Muscle layer of colon (tissue), 2 donors: ENCODE data around the gene GMPR2.

Source experiments
- H3K27ac ChIP-seq: one replicate; pipeline ENCODE4 v1.7.0; 2013; ENCODE audit warnings: low read depth, mild to moderate bottlenecking, low read length, moderate library complexity
- H3K27me3 ChIP-seq, 2 donors: one replicate each; pipeline ENCODE4 v1.7.0; 2013; ENCODE audit warnings: low read length in 2 of 2, mild to moderate bottlenecking in 2 of 2; ENCODE audit not compliant: insufficient read depth in 2 of 2, control insufficient read depth in 1 of 2
- H3K36me3 ChIP-seq: one replicate; pipeline ENCODE4 v1.7.0; 2013; ENCODE audit warnings: mild to moderate bottlenecking, low read length; ENCODE audit not compliant: insufficient read depth
- H3K4me1 ChIP-seq: one replicate; pipeline ENCODE4 v1.7.0; 2013; ENCODE audit warnings: mild to moderate bottlenecking, low read length; ENCODE audit not compliant: insufficient read depth
- H3K4me3 ChIP-seq, 2 donors: one replicate each; pipeline ENCODE4 v1.7.0; 2013; ENCODE audit warnings: low read length in 2 of 2, low read depth in 1 of 2, mild to moderate bottlenecking in 1 of 2, moderate library complexity in 1 of 2
- H3K9ac ChIP-seq: one replicate; pipeline ENCODE4 v1.7.0; 2013; ENCODE audit warnings: low read length
- H3K9me3 ChIP-seq: one replicate; pipeline ENCODE4 v1.7.0; 2013; ENCODE audit warnings: mild to moderate bottlenecking, low read length
- donor health status: abdominal sarcoma.
- donor health status: Adenocarcinoma of cecum.

The GMPR2 gene

GRCh38 chr14:24204163-24205146, 28.3 kb upstream of the GMPR2 start:
- Histone ChIP-seq H3K9me3 (no peaks in the 10 kb centered on the region), H3K36me3 (peaks cover 37% of the 10 kb centered on the region), H3K27ac (no peak overlapping the region), H3K9ac (no peak overlapping the region), H3K4me1 (no peaks in the 10 kb centered on the region), H3K27me3 (no peaks in the 10 kb centered on the region), H3K4me3 (no peak overlapping the region)

DNA sequence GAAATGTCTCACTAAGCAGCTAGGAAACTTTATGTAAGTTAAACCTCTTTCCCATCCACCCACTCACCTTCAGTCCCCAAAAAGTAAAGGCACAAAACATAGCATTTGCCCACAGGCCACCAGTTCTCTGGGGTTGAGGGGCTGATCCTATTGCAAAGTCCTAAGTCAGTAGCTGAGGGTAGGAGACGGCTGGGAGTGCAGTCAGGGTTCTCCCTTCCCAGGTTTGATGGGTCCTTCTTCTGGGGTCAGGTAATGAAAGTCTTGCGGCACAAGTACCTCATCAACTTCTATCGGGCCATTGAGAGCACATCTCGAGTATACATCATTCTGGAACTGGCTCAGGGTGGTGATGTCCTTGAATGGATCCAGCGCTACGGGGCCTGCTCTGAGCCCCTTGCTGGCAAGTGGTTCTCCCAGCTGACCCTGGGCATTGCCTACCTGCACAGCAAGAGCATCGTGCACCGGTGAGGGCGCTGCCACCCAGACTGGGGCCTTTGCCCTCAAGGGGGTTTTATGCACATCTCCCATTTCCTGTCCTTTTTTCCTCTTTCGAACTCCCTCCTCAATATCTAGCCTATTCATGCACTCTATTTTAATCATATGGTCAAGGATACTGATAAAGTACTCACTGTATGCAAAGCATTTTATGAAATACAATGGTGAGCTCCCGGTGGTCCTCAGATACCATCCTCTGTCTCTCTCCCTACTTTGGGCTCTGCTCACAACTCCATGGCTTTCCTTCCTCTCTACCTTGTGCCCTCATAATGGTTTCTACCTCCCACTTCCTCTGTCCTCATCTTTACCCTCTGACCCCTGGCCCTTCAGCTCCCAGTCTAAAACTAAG, 26.2 kb upstream of the GMPR2 start:
- no peak overlapping the region for H3K9ac ChIP-seq
- peaks cover 50% of the 10 kb centered on the region for H3K36me3 ChIP-seq
- H3K9me3 ChIP-seq = no peaks in the 10 kb centered on the region
- H3K27ac ChIP-seq = no peak overlapping the region
- H3K4me3 ChIP-seq = no peak overlapping the region
- no peaks in the 10 kb centered on the region for H3K4me1 ChIP-seq
- no peaks in the 10 kb centered on the region for H3K27me3 ChIP-seq

DNA sequence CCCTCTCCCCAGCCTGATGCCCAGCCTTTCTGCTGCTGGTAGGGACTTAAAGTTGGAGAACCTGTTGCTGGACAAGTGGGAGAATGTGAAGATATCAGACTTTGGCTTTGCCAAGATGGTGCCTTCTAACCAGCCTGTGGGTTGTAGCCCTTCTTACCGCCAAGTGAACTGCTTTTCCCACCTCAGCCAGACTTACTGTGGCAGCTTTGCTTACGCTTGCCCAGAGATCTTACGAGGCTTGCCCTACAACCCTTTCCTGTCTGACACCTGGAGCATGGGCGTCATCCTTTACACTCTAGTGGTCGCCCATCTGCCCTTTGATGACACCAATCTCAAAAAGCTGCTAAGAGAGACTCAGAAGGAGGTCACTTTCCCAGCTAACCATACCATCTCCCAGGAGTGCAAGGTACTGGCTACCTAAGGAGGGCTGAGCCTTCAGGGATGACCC, 25.6 kb upstream of the GMPR2 start:
- no peak overlapping the region for H3K9ac ChIP-seq
- no peak overlapping the region for H3K4me3 ChIP-seq
- H3K27me3 ChIP-seq = no peaks in the 10 kb centered on the region
- H3K9me3 ChIP-seq = no peaks in the 10 kb centered on the region
- H3K36me3 ChIP-seq = peaks cover 50% of the 10 kb centered on the region
- H3K27ac ChIP-seq = no peak overlapping the region
- no peaks in the 10 kb centered on the region for H3K4me1 ChIP-seq

DNA sequence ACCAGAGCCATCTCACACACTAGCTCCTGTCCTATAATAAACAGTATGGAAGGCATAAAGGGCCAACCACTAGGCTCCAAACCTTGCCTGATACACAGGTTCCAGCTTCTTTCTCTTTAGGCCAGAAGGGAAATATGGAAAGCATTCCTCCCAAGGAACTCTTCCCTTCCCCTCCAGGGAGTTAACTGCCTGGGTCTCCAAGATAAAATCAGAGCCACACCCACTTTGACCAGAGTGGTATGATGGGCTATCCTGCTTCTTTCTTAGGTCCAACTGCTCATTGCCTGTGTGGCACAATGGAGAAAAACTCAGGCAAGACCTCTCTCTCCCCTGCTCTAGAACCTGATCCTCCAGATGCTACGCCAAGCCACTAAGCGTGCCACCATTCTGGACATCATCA, 25.1 kb upstream of the GMPR2 start:
- no peak overlapping the region for H3K9ac ChIP-seq
- no peaks in the 10 kb centered on the region for H3K27me3 ChIP-seq
- H3K36me3 ChIP-seq = peaks cover 50% of the 10 kb centered on the region
- H3K4me1 ChIP-seq = no peaks in the 10 kb centered on the region
- no peak overlapping the region for H3K27ac ChIP-seq
- H3K4me3 ChIP-seq = no peak overlapping the region
- H3K9me3 ChIP-seq = no peaks in the 10 kb centered on the region

- Histone ChIP-seq H3K27ac (no peak overlapping the region), H3K36me3 (peaks cover 41% of the 10 kb centered on the region), H3K4me3 (no peak overlapping the region), H3K9ac (no peak overlapping the region), H3K4me1 (peaks cover 16% of the 10 kb centered on the region), H3K9me3 (no peaks in the 10 kb centered on the region), H3K27me3 (no peaks in the 10 kb centered on the region)
Observed at GRCh38 chr14:24211311-24211710, 21.4 kb upstream of the GMPR2 start.

GRCh38 chr14:24212924-24213865, 19.5 kb upstream of the GMPR2 start, which contains the start of gene CHMP4A:
TSS of gene CHMP4A (minus strand) at chr14:24213488. CDS start at chr14:24213439, 49 bp downstream.
- peaks cover 25% of the 10 kb centered on the region for H3K36me3 ChIP-seq
- peaks cover 17% of the 10 kb centered on the region for H3K4me1 ChIP-seq
- peak within 1 kb of the TSS; percentile 50 to 74 for H3K4me3 ChIP-seq
- H3K27ac ChIP-seq = peak within 1 kb of the TSS; percentile 98
- H3K9me3 ChIP-seq = no peaks in the 10 kb centered on the region
- H3K27me3 ChIP-seq = no peaks in the 10 kb centered on the region
- H3K9ac ChIP-seq = peak within 1 kb of the TSS; percentile 81

- peaks cover 22% of the 10 kb centered on the region for H3K36me3 ChIP-seq
- H3K27me3 ChIP-seq = no peaks in the 10 kb centered on the region
- H3K4me3 ChIP-seq = peak overlapping the region; percentile 50 to 74
- H3K9ac ChIP-seq = peak overlapping the region; percentile 81
- peak overlapping the region; percentile 98 for H3K27ac ChIP-seq
- H3K9me3 ChIP-seq = no peaks in the 10 kb centered on the region
- peaks cover 17% of the 10 kb centered on the region for H3K4me1 ChIP-seq
Observed at GRCh38 chr14:24213866-24214662, 18.7 kb upstream of the GMPR2 start.

DNA sequence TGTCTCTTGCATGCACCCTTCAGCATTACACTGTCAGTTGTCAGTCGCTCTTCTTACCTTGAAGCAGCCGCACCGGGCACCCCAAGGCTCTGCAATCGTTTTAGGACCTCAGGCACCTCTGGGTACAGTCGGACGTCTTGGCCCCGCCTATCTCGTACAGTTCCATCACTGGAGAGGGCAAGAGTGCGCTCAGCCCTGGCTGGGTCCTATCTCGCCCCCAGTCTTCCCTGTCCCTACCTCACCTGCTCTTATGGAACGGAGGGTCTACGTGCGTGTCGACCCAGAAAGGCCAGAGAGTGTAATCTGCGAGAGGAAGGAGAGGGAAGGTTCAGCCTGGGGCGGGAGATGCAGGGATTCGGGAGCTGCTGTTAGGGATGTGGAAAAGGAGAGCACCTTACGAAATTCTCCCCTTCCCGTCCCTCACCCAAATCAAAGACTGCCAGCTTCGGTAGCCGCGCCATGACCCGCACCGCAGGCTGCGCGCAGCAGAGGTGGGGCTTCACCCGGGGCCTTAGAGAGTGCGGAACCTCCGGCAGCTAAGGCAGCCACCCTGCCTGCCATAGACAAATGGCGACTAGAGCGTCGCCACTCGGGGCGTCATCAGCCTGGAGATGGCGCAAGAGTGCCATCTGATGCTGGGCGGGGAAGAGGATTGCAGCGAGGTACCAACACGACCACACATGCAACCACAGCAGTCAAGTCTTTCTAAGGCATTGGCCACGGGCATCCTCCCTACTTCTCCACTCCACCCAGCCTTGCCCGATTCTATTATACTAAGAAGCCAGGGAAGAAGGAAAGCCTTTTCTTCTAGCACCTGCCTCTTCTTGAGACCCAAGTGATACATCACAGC, 17.0 kb upstream of the GMPR2 start, which contains the start of gene MDP1:
MDP1 (minus strand) TSS at position 572 of the 850 bp plus-strand sequence; CDS start at position 461, 111 bp downstream.
- H3K4me1 ChIP-seq = peaks cover 17% of the 10 kb centered on the region
- H3K4me3 ChIP-seq = peak within 1 kb of the TSS; percentile 66 to 81
- H3K27me3 ChIP-seq = no peaks in the 10 kb centered on the region
- H3K36me3 ChIP-seq = peaks cover 6% of the 10 kb centered on the region
- peak within 1 kb of the TSS; percentile 90 for H3K27ac ChIP-seq
- peak within 1 kb of the TSS; percentile 66 for H3K9ac ChIP-seq
- no peaks in the 10 kb centered on the region for H3K9me3 ChIP-seq

GRCh38 chr14:24216345-24216699, 16.4 kb upstream of the GMPR2 start:
- Histone ChIP-seq H3K27me3 (no peaks in the 10 kb centered on the region), H3K36me3 (peaks cover 6% of the 10 kb centered on the region), H3K27ac (peak overlapping the region; percentile 90), H3K9ac (no peak overlapping the region), H3K9me3 (no peaks in the 10 kb centered on the region), H3K4me1 (peaks cover 17% of the 10 kb centered on the region), H3K4me3 (peak overlapping the region in 1 of 2 donors; percentile 81)
